Measurements from ENCODE around the gene WDR46. TPM values are rescaled to one million over a fixed set of nuclear protein-coding genes. Genes with fewer than 3 reads are reported as not detected.

The WDR46 gene
- total and polyA plus RNA-seq, 10 of the 15 experiments (the other 5 are each of a cell fraction or from before 2014, with no cell fraction given) = 10.1 to 147 (median 86.0) TPM

GRCh38 chr6:33250731-33251130, 38.3 kb downstream of the WDR46 start:
- Histone ChIP-seq H3K9me3 (replicated peaks; ENCODE audit: control insufficient read depth, insufficient read depth, low read length) (no peaks in the 10 kb centered on the region), H3K79me2 (ENCODE audit: control insufficient read depth, insufficient read depth, low read length) (peaks cover 13% of the 10 kb centered on the region), H3K36me3 (ENCODE audit: control insufficient read depth in 2 of 2, insufficient read depth in 2 of 2, low read length in 1 of 2) (peaks cover 2 to 12% of the 10 kb centered on the region in 2 experiments; a peak in 2 of 4 replicates), H4K20me1 (ENCODE audit: control insufficient read depth, insufficient read depth) (no peaks in the 10 kb centered on the region), H2AFZ (ENCODE audit: control insufficient read depth, low read depth, low read length) (no peak overlapping the region), H3K4me1 (ENCODE audit: control insufficient read depth, insufficient read depth, low read length) (peaks cover 10% of the 10 kb centered on the region), H3K9ac (ENCODE audit: control insufficient read depth, insufficient read depth, low read length) (peak overlapping the region; percentile 97; the same call in 1 of the 2 replicates), H3K4me3 (no peak overlapping the region), H3K27me3 (replicated peaks in 1 of 2; ENCODE audit: control insufficient read depth in 2 of 2, insufficient read depth in 2 of 2, low read length in 1 of 2) (no peaks in the 10 kb centered on the region), H3K4me2 (ENCODE audit: control insufficient read depth, insufficient read depth) (peak overlapping the region; percentile 98), H3K27ac (ENCODE audit: control insufficient read depth, insufficient read depth) (no peak overlapping the region)
- TF ChIP-seq MTA3 (IDR thresholded peaks at IDR 0.05; ENCODE audit: borderline replicate concordance, low read length) = no peak
- TF ChIP-seq IKZF2 (IDR thresholded peaks at IDR 0.05) = no peak
- no peak for TF ChIP-seq EED (IDR thresholded peaks at IDR 0.05; ENCODE audit: low read depth)
- no peak for TF ChIP-seq SP1 (IDR thresholded peaks at IDR 0.05; ENCODE audit: low read depth, low read length)
- TF ChIP-seq IRF5 (IDR thresholded peaks at IDR 0.05; ENCODE audit: borderline replicate concordance) = no peak
- no peak for TF ChIP-seq ZNF687 (IDR thresholded peaks at IDR 0.05)
- no peak for TF ChIP-seq ETV6 (conservative IDR thresholded peaks at IDR 0.05 in 1 of 2, IDR thresholded peaks at IDR 0.05 in 1 of 2; ENCODE audit: borderline replicate concordance in 1 of 2, low read depth in 1 of 2)
- TF ChIP-seq YY1 (IDR thresholded peaks at IDR 0.05; ENCODE audit: low read depth, low read length) = no peak
- TF ChIP-seq SKIL (IDR thresholded peaks at IDR 0.05; ENCODE audit: low read depth, poor library complexity, severe bottlenecking) = no peak
- TF ChIP-seq CBFB (IDR thresholded peaks at IDR 0.05; ENCODE audit: low read depth) = no peak
- ChIA-PET POLR2A (interaction anchor here (0.6 to 5.2 kb wide), 12 partner anchors 12 to 1383 kb away, joined by 3 to 40 read pairs (median 4); partner anchors contain the start of genes B3GALT4, RING1, RPS18 and VPS52), CTCF (interaction anchor here (1.1 to 3.8 kb wide), 7 partner anchors 10 to 317 kb away, joined by 3 to 26 read pairs (median 6); partner anchors contain the start of genes B3GALT4, RGL2, RPS18 and VPS52), RAD21 (ENCODE audit: unreplicated experiment) (interaction anchor here (1.3 to 3.1 kb wide), 2 partner anchors 21 to 77 kb away, joined by 3 to 25 read pairs; partner anchors contain the start of genes RPS18 and VPS52), SMC1A (ENCODE audit: uncharacterized antibody, unreplicated experiment) (interaction anchor here (0.7 to 3.4 kb wide), 6 partner anchors 18 to 101 kb away, joined by 3 to 17 read pairs (median 4); no protein-coding TSS in a partner anchor)
- no TSS peak for BruUV-seq (replicated peaks)
- ATAC-seq (no peak), DNase-seq (ENCODE audit: low read depth, low spot score) (no peak), FAIRE-seq (no peak)
- in situ Hi-C loops (cut with MboI) = no loop called here
- intact Hi-C loops (cut with micrococcal nuclease; ENCODE audit: unreplicated experiment) = no loop called here
- 97% methylated on average over 13 of the region's 13 CpGs for WGBS (ENCODE audit: insufficient coverage, insufficient replicate concordance, low lambda C conversion rate, missing lambda C conversion rate)

Measured in GM12878 (cell line).